SK-N-SH (cell line): ENCODE data around the gene ADIPOR2. TPM values are rescaled to one million over a fixed set of nuclear protein-coding genes. Genes with fewer than 3 reads are reported as not detected.

Experiments used
- CTCF ChIA-PET: fragments of 300-600, 350-600 bp; formaldehyde crosslinking; extraction: SDS; loops from one replicate; lab custom pipeline; 2021; lab: Yijun Ruan, JAX
- POLR2A ChIA-PET: fragments of 350-600 bp; sonication (Branson Sonifier 250); formaldehyde crosslinking; extraction: SDS; loops from one replicate; lab custom pipeline; 2020; ENCODE audit warnings: antibody characterized with exemption, inconsistent platforms; lab: Yijun Ruan, JAX
- DNase-seq: peaks from one replicate; pipeline ENCODE4 v3.0.0; 2012
- H2AFZ ChIP-seq: fragments of 200-600 bp; sonication (generic); 2 replicates; pipeline ENCODE4 v1.8.1; 2016; ENCODE audit warnings: antibody characterized with exemption, mild to moderate bottlenecking, low read depth
- H3F3A ChIP-seq: fragments of 200-600 bp; sonication (generic); replicated peaks from 2 replicates; pipeline ENCODE3; 2016; ENCODE audit warnings: antibody characterized with exemption, mild to moderate bottlenecking; ENCODE audit not compliant: insufficient read depth
- H3K27ac ChIP-seq, 2 experiments: fragments of 200-500 bp in 1 of 2; fragments of 200-600 bp in 1 of 2; sonication (Bioruptor generic) in 1 of 2; sonication (generic), shearing (Covaris generic) in 1 of 2; 2 replicates each; pipeline versions ENCODE4 v1.5.1 to v1.6.1; 2014 to 2016; ENCODE audit warnings: low read depth in 2 of 2, inconsistent platforms in 1 of 2, low read length in 1 of 2, mild to moderate bottlenecking in 1 of 2, mixed read lengths in 1 of 2
- H3K27me3 ChIP-seq: fragments of 200-600 bp; sonication (generic), shearing (Covaris generic); 2 replicates; pipeline ENCODE4 v1.6.1; 2016; ENCODE audit warnings: mixed run types; ENCODE audit not compliant: insufficient read depth
- H3K36me3 ChIP-seq, 2 experiments: fragments of 200-500 bp in 1 of 2; fragments of 200-600 bp in 1 of 2; sonication (Bioruptor generic) in 1 of 2; sonication (generic) in 1 of 2; replicated peaks in 1 of 2; 2 replicates each; pipeline versions ENCODE3 to v1.5.1; 2014 to 2016; ENCODE audit warnings: low read length in 1 of 2, mild to moderate bottlenecking in 1 of 2; ENCODE audit not compliant: insufficient read depth in 2 of 2, control insufficient read depth in 1 of 2
- H3K4me1 ChIP-seq, 2 experiments: fragments of 200-500 bp in 1 of 2; fragments of 200-600 bp in 1 of 2; sonication (Bioruptor generic) in 1 of 2; sonication (generic), shearing (Covaris generic) in 1 of 2; 2 replicates each; pipeline versions ENCODE4 v1.5.1 to v1.6.1; 2014 to 2016; ENCODE audit warnings: low read depth in 1 of 2, low read length in 1 of 2, mixed run types in 1 of 2; ENCODE audit not compliant: insufficient read depth in 2 of 2, control insufficient read depth in 1 of 2
- H3K4me2 ChIP-seq: fragments of 200-600 bp; sonication (generic), shearing (Covaris generic); 2 replicates; pipeline ENCODE4 v1.6.1; 2017; ENCODE audit warnings: mixed run types
- H3K4me3 ChIP-seq, 2 experiments: fragments of 200-500 bp in 1 of 2; fragments of 200-600 bp in 1 of 2; sonication (Bioruptor generic) in 1 of 2; sonication (generic), shearing (Covaris generic) in 1 of 2; 2 replicates each; pipeline versions ENCODE4 v1.5.1 to v1.8.1; 2014 to 2016; ENCODE audit warnings: low read depth in 2 of 2, inconsistent platforms in 1 of 2, low read length in 1 of 2, mild to moderate bottlenecking in 1 of 2, mixed read lengths in 1 of 2, moderate library complexity in 1 of 2
- H3K79me2 ChIP-seq: fragments of 200-600 bp; sonication (generic); 2 replicates; pipeline ENCODE4 v1.8.1; 2017; ENCODE audit warnings: mild to moderate bottlenecking; ENCODE audit not compliant: insufficient read depth
- H3K9ac ChIP-seq: fragments of 200-600 bp; sonication (generic); 2 replicates; pipeline ENCODE4 v1.6.1; 2017; ENCODE audit warnings: mixed run types
- H3K9me2 ChIP-seq: fragments of 200-600 bp; sonication (generic); 2 replicates; pipeline ENCODE4 v1.6.1; 2017; ENCODE audit warnings: mixed run types
- H3K9me3 ChIP-seq: fragments of 200-600 bp; sonication (generic); 2 replicates; pipeline ENCODE4 v1.6.1; 2017; ENCODE audit warnings: mixed run types, mild to moderate bottlenecking, moderate library complexity
- H4K20me1 ChIP-seq: fragments of 200-600 bp; sonication (generic); 2 replicates; pipeline ENCODE4 v1.6.1; 2017; ENCODE audit warnings: mild to moderate bottlenecking, mixed run types; ENCODE audit not compliant: insufficient read depth
- CTCF ChIP-seq: fragments of 200-600 bp; sonication (generic); IDR thresholded peaks from 2 replicates; pipeline ENCODE4 v1.6.1; 2017; ENCODE audit warnings: antibody characterized with exemption, mild to moderate bottlenecking, moderate library complexity
- FOSL2 ChIP-seq: IDR thresholded peaks from 2 replicates; pipeline ENCODE4 v1.4.0; 2012; ENCODE audit warnings: low read depth, mild to moderate bottlenecking, moderate library complexity, borderline replicate concordance
- FOXJ3 ChIP-seq: sonication (generic); formaldehyde crosslinking; IDR thresholded peaks from 2 replicates; pipeline ENCODE4 v1.5.1; 2020; ENCODE audit warnings: mild to moderate bottlenecking, missing genetic modification reagents
- FOXM1 ChIP-seq: IDR thresholded peaks from 2 replicates; pipeline ENCODE4 v1.4.0; 2012; ENCODE audit warnings: low read depth, mild to moderate bottlenecking
- GABPA ChIP-seq: IDR thresholded peaks from 2 replicates; pipeline ENCODE4 v1.4.0; 2012; ENCODE audit warnings: low read depth, mild to moderate bottlenecking
- JUND ChIP-seq: IDR thresholded peaks from 2 replicates; pipeline ENCODE4 v1.4.0; 2012
- MAX ChIP-seq: IDR thresholded peaks from 2 replicates; pipeline ENCODE4 v1.4.0; 2012; ENCODE audit warnings: low read depth
- MEF2A ChIP-seq: IDR thresholded peaks from 2 replicates; pipeline ENCODE4 v1.4.0; 2012; ENCODE audit warnings: low read depth, borderline replicate concordance
- MXI1 ChIP-seq: IDR thresholded peaks from 2 replicates; pipeline ENCODE4 v1.6.1; 2012; ENCODE audit warnings: mild to moderate bottlenecking, low read depth, low read length, improper control_type of control experiment
- RAD21 ChIP-seq: IDR thresholded peaks from 2 replicates; pipeline ENCODE4 v1.6.1; 2012; ENCODE audit warnings: mild to moderate bottlenecking, low read length
- USF2 ChIP-seq: fragments of 150-350 bp; IDR thresholded peaks from 2 replicates; pipeline ENCODE4 v1.6.1; 2017; ENCODE audit warnings: antibody characterized with exemption, low read length, low read depth, borderline replicate concordance
- ZBTB33 ChIP-seq: IDR thresholded peaks from 2 replicates; pipeline ENCODE4 v1.4.0; 2012; ENCODE audit warnings: low read depth, borderline replicate concordance
- WGBS: methylation state at CpG from one replicate; pipeline ENCODE4 v1.1.6; 2017; ENCODE audit warnings: low lambda C conversion rate; 5-methylcytosine and 5-hydroxymethylcytosine counted together
- polyA plus RNA-seq, 3 experiments: library from polyadenylated mRNA; depleted of rRNA; stranded (reverse); fragments of >200 nt; gene quantifications; 2 replicates each; pipeline ENCODE4 v1.2.3, GENCODE V29; 2012

ADIPOR2 gene
- polyA plus RNA-seq, 1 of the 3 experiments (the other 2 are of a cell fraction) = 17.1 TPM

- peaks cover 11 to 12% of the 10 kb centered on the region in 2 experiments; a peak in 3 of 4 replicates for H3K4me1 ChIP-seq
- no peak overlapping the region for H3K9ac ChIP-seq
- 88% methylated on average over 1 of the region's 1 CpG for WGBS
- no peak for TF ChIP-seq ZBTB33
- no peak for TF ChIP-seq MAX
- no peak for TF ChIP-seq USF2
- no peak for TF ChIP-seq RAD21
- no peak for TF ChIP-seq MXI1
- no peak for TF ChIP-seq CTCF
- TF ChIP-seq FOXJ3 (CRISPR knock-in tag) = no peak
- TF ChIP-seq MEF2A = no peak
- no peak for TF ChIP-seq JUND
- no peak for TF ChIP-seq FOSL2
- TF ChIP-seq GABPA = no peak
- no peak for TF ChIP-seq FOXM1
- peaks cover 8% of the 10 kb centered on the region for H3F3A ChIP-seq
- H3K27ac ChIP-seq = no peak overlapping the region
- H3K79me2 ChIP-seq = peaks cover 88% of the 10 kb centered on the region
- DNase-seq = no peak
- no peak overlapping the region for H3K4me2 ChIP-seq
- ChIA-PET CTCF (interaction anchor here (0.9 to 1.6 kb wide), 3 partner anchors 11 to 201 kb away, joined by 3 to 4 read pairs (median 3); no protein-coding TSS in a partner anchor), POLR2A (no interaction called here)
- H3K4me3 ChIP-seq = no peak overlapping the region
- peaks cover 5% of the 10 kb centered on the region for H4K20me1 ChIP-seq
- H3K36me3 ChIP-seq = no peaks in the 10 kb centered on the region
- no peaks in the 10 kb centered on the region for H3K9me2 ChIP-seq
- no peaks in the 10 kb centered on the region for H3K27me3 ChIP-seq
- no peaks in the 10 kb centered on the region for H3K9me3 ChIP-seq
- H2AFZ ChIP-seq = no peak overlapping the region
Measured at GRCh38 chr12:1739368-1739767, 48.5 kb downstream of the ADIPOR2 start.
